ENCODE measurements around the gene TSPYL6. TPM values are rescaled to one million over a fixed set of nuclear protein-coding genes. Genes with fewer than 3 reads are reported as not detected.

TSPYL6 gene
- total and polyA plus RNA-seq, 2 donors (not counting 3 experiments of a cell fraction or from before 2014, with no cell fraction given), result 0.03 TPM; not detected in 1

DNA sequence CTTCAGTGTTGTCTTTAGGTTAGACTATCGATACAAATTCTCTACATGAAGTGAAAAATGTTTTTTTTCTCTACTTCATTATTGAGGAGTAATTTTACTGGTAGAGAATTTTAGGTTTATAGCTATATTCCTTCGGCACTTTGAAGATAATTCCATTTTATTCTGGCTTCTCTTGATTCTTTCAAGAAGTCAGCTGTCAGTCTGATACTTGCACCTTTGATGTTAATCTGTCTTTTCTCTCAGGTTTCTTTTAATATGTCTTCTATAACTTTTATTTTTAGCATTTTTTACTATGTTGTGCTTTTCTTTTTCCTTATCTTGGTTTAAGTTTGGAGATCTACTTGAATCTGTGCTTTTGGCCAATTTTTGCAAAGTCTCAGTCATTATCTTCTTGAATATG lies 18.6 kb downstream of the TSPYL6 start:
- ChIA-PET CTCF (no interaction called here), POLR2A (no interaction called here)
- intact Hi-C loops (cut with micrococcal nuclease), result no loop called here
- Histone ChIP-seq H3K9me3 (replicated peaks; ENCODE audit: control insufficient read depth, insufficient read depth, low read length) (no peaks in the 10 kb centered on the region), H3K36me3 (ENCODE audit: control insufficient read depth in 2 of 2, extremely low read depth in 1 of 2, insufficient read depth in 2 of 2, low read length in 2 of 2) (no peaks in the 10 kb centered on the region), H3K4me2 (ENCODE audit: insufficient read depth, low read length) (no peak overlapping the region), H3K9ac (replicated peaks; ENCODE audit: extremely low read depth, insufficient read depth, low read length) (no peak overlapping the region), H4K20me1 (replicated peaks; ENCODE audit: control insufficient read depth, extremely low read depth, insufficient read depth, low read length) (no peaks in the 10 kb centered on the region), H3K27ac (ENCODE audit: insufficient read depth, low read depth, low read length) (no peak overlapping the region), H2AFZ (ENCODE audit: low read depth, low read length) (no peak overlapping the region), H3K4me1 (ENCODE audit: control insufficient read depth, extremely low read depth, insufficient read depth, low read length) (no peaks in the 10 kb centered on the region), H3K4me3 (replicated peaks in 1 of 3; ENCODE audit: insufficient read depth in 1 of 3, low read depth in 1 of 3, low read length in 3 of 3) (no peak overlapping the region), H3K27me3 (ENCODE audit: control insufficient read depth in 2 of 2, insufficient read depth in 2 of 2, low read length in 2 of 2) (no peaks in the 10 kb centered on the region), H3K79me2 (ENCODE audit: control insufficient read depth, insufficient read depth, low read length) (no peaks in the 10 kb centered on the region), H3K9me1 (replicated peaks; ENCODE audit: control insufficient read depth, extremely low read depth, insufficient read depth, low read length) (no peaks in the 10 kb centered on the region)
- no peak for DNase-seq (ENCODE audit: low read depth, low spot score)
- TF ChIP-seq FOS (IDR thresholded peaks at IDR 0.05; ENCODE audit: borderline replicate concordance, insufficient read depth, low read length) (no peak), CTCF (IDR thresholded peaks at IDR 0.05; ENCODE audit: extremely low read depth in 1 of 2, insufficient read depth in 1 of 2, low read depth in 1 of 2, low read length in 2 of 2) (no peak), GATA2 (IDR thresholded peaks at IDR 0.05; ENCODE audit: insufficient read depth, insufficient read length, low read depth, low read length) (no peak), POLR2A (IDR thresholded peaks at IDR 0.05; ENCODE audit: low read depth, low read length) (no peak), JUN (IDR thresholded peaks at IDR 0.05; ENCODE audit: borderline replicate concordance, insufficient read depth, insufficient read length, low read depth) (no peak), EZH2 (IDR thresholded peaks at IDR 0.05; ENCODE audit: borderline replicate concordance, low read depth, low read length, severe bottlenecking) (no peak), MYC (IDR thresholded peaks at IDR 0.05; ENCODE audit: low read depth, low read length) (no peak), POLR2AphosphoS5 (IDR thresholded peaks at IDR 0.05; ENCODE audit: insufficient read depth, low read depth, low read length) (no peak)
- TF ChIP-seq, protein P1, sequence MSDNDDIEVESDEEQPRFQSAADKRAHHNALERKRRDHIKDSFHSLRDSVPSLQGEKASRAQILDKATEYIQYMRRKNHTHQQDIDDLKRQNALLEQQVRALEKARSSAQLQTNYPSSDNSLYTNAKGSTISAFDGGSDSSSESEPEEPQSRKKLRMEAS (IDR thresholded peaks at IDR 0.05; ENCODE audit: insufficient read depth, insufficient read length), result no peak
- no peak for FAIRE-seq
- no TSS peak for BruUV-seq (replicated peaks)
- dilution Hi-C loops (cut with MboI; ENCODE audit: extremely low pct_ligation_motif_present, low sequenced_read_pairs), result no loop called here
